CD14-positive monocyte (primary cell): ENCODE data around the gene SPATA25. TPM values are rescaled to one million over a fixed set of nuclear protein-coding genes. Genes with fewer than 3 reads are reported as not detected.

ENCODE experiments used
- DNase-seq, 3 donors: peaks; one replicate each; pipeline ENCODE4 v3.0.0-alpha.2; 2011 to 2022
- H2AFZ ChIP-seq: 2 replicates; pipeline ENCODE4 v1.6.0; 2012; ENCODE audit warnings: mild to moderate bottlenecking, low read depth, low read length, inconsistent platforms; ENCODE audit not compliant: insufficient read depth, poor library complexity, severe bottlenecking
- H3K27ac ChIP-seq, 2 donors: 1 replicate in 1 of 2; 2 replicates in 1 of 2; pipeline ENCODE4 v1.5.1; 2012 to 2013; ENCODE audit warnings: low read length in 2 of 2, control low read depth in 1 of 2, inconsistent platforms in 1 of 2, low read depth in 1 of 2, mild to moderate bottlenecking in 1 of 2
- H3K27me3 ChIP-seq, 2 donors: one replicate each; pipeline versions ENCODE4 v1.6.0 to v1.6.1; 2011 to 2013; ENCODE audit warnings: low read length in 2 of 2; ENCODE audit not compliant: control insufficient read depth in 2 of 2, insufficient read depth in 2 of 2
- H3K36me3 ChIP-seq, 2 donors: replicated peaks in 1 of 2; 1 replicate in 1 of 2; 2 replicates in 1 of 2; pipeline versions ENCODE4 v1.5.1 to v1.6.1; 2012 to 2013; ENCODE audit warnings: low read length in 2 of 2, control low read depth in 1 of 2, inconsistent platforms in 1 of 2, mild to moderate bottlenecking in 1 of 2; ENCODE audit not compliant: insufficient read depth in 2 of 2, control insufficient read depth in 1 of 2
- H3K4me1 ChIP-seq, 2 donors: 1 replicate in 1 of 2; 2 replicates in 1 of 2; pipeline versions ENCODE4 v1.5.1 to v1.6.1; 2012 to 2013; ENCODE audit warnings: low read length in 2 of 2, control low read depth in 1 of 2, inconsistent platforms in 1 of 2, mild to moderate bottlenecking in 1 of 2, moderate library complexity in 1 of 2; ENCODE audit not compliant: insufficient read depth in 2 of 2, control insufficient read depth in 1 of 2
- H3K4me2 ChIP-seq: replicated peaks from 2 replicates; pipeline ENCODE3; 2012; ENCODE audit warnings: low read length, moderate library complexity, mild to moderate bottlenecking; ENCODE audit not compliant: poor library complexity, severe bottlenecking; ENCODE audit errors: extremely low read depth
- H3K4me3 ChIP-seq, 3 experiments: fragments of 200-600 bp in 1 of 3; sonication (generic) in 1 of 3; replicated peaks in 1 of 3; 1 replicate in 2 of 3; 2 replicates in 1 of 3; pipeline ENCODE4 v1.5.1; 2011 to 2013; ENCODE audit warnings: low read length in 3 of 3, mild to moderate bottlenecking in 3 of 3, control low read depth in 2 of 3, low read depth in 2 of 3, inconsistent platforms in 1 of 3, moderate library complexity in 1 of 3
- H3K79me2 ChIP-seq: 2 replicates; pipeline ENCODE4 v1.6.0; 2012; ENCODE audit warnings: mild to moderate bottlenecking, control low read depth, inconsistent platforms, low read length, moderate library complexity; ENCODE audit not compliant: insufficient read depth
- H3K9ac ChIP-seq: 2 replicates; pipeline ENCODE4 v1.6.0; 2017; ENCODE audit warnings: low read length, mild to moderate bottlenecking; ENCODE audit not compliant: insufficient read depth, poor library complexity, severe bottlenecking
- H3K9me3 ChIP-seq, 2 donors: replicated peaks in 1 of 2; 1 replicate in 1 of 2; 2 replicates in 1 of 2; pipeline versions ENCODE4 v1.5.1 to v1.6.1; 2012 to 2013; ENCODE audit warnings: low read length in 2 of 2, control low read depth in 1 of 2; ENCODE audit not compliant: control insufficient read depth in 1 of 2, insufficient read depth in 1 of 2
- H4K20me1 ChIP-seq: 2 replicates; pipeline ENCODE4 v1.6.0; 2012; ENCODE audit warnings: mild to moderate bottlenecking, low read length, control low read depth, moderate library complexity; ENCODE audit not compliant: insufficient read depth
- H3K27ac Mint-ChIP-seq, 7 donors: one replicate each; pipeline ENCODE4 v1.8.0; 2020; ENCODE audit warnings: mild to moderate bottlenecking in 7 of 7, mixed read lengths in 7 of 7, moderate library complexity in 6 of 7, inconsistent platforms in 2 of 7
- H3K27me3 Mint-ChIP-seq, 3 donors: one replicate each; pipeline ENCODE4 v1.8.0; 2021 to 2022; ENCODE audit warnings: low read depth in 3 of 3, mild to moderate bottlenecking in 3 of 3, mixed read lengths in 3 of 3, moderate library complexity in 3 of 3, inconsistent platforms in 1 of 3
- H3K36me3 Mint-ChIP-seq, 2 donors: one replicate each; pipeline ENCODE4 v1.8.0; 2020; ENCODE audit warnings: mixed read lengths in 2 of 2, inconsistent platforms in 1 of 2, mild to moderate bottlenecking in 1 of 2
- H3K4me1 Mint-ChIP-seq: one replicate; pipeline ENCODE4 v1.8.0; 2020; ENCODE audit warnings: mild to moderate bottlenecking, mixed read lengths
- H3K4me3 Mint-ChIP-seq, 2 donors: one replicate each; pipeline ENCODE4 v1.8.0; 2020; ENCODE audit warnings: mild to moderate bottlenecking in 2 of 2, mixed read lengths in 2 of 2, moderate library complexity in 1 of 2
- H3K9me3 Mint-ChIP-seq, 7 donors: one replicate each; pipeline ENCODE4 v1.8.0; 2020 to 2022; ENCODE audit warnings: mixed read lengths in 7 of 7, mild to moderate bottlenecking in 6 of 7, moderate library complexity in 6 of 7, inconsistent platforms in 2 of 7
- CTCF ChIP-seq: fragments of 200-600 bp; IDR thresholded peaks from one replicate; pipeline ENCODE4 v1.8.0; 2022; ENCODE audit warnings: antibody characterized with exemption, mild to moderate bottlenecking
- WGBS: methylation state at CpG from one replicate; pipeline ENCODE4 v1.1.5; 2013; ENCODE audit warnings: missing lambda C conversion rate; ENCODE audit not compliant: insufficient coverage; 5-methylcytosine and 5-hydroxymethylcytosine counted together
- intact Hi-C, 2 donors: fragments of 100-400 bp; cut with micrococcal nuclease; formaldehyde crosslinking; loops; one replicate each; pipeline versions ENCODE4 v1.15.0 to v1.15.1; 2023
- polyA plus RNA-seq, 3 donors: library from polyadenylated mRNA; depleted of rRNA in 1 of 3; unstranded in 2 of 3; stranded (reverse) in 1 of 3; fragments of 300-500 nt in 2 of 3; fragments of >200 nt in 1 of 3; fragmentation: Illumina TruSeq in 2 of 3; gene quantifications; 1 replicate in 2 of 3; 2 replicates in 1 of 3; pipeline ENCODE4 v1.2.3, GENCODE V29; 2012 to 2021

Gene SPATA25
- polyA plus RNA-seq, 3 donors = 0.76 TPM; not detected in 2

GRCh38 chr20:45867819-45868176, 19.6 kb downstream of the SPATA25 start:
- no peak overlapping the region for H3K27ac Mint-ChIP-seq
- Histone ChIP-seq H2AFZ (no peak overlapping the region), H3K27me3 (no peaks in the 10 kb centered on the region), H3K4me2 (no peak overlapping the region), H3K4me1 (no peaks in the 10 kb centered on the region), H3K79me2 (peaks cover 4% of the 10 kb centered on the region), H3K27ac (no peak overlapping the region), H3K9ac (no peak overlapping the region), H3K9me3 (no peaks in the 10 kb centered on the region), H3K36me3 (no peaks in the 10 kb centered on the region), H3K4me3 (no peak overlapping the region), H4K20me1 (no peaks in the 10 kb centered on the region)
- no peaks in the 10 kb centered on the region for H3K9me3 Mint-ChIP-seq
- peaks cover 10 to 16% of the 10 kb centered on the region in 2 donors for H3K36me3 Mint-ChIP-seq
- H3K27me3 Mint-ChIP-seq = peaks cover 0 to 3% (median 0%) of the 10 kb centered on the region in 3 donors
- H3K4me3 Mint-ChIP-seq = no peak overlapping the region
- intact Hi-C loops = no loop called here
- TF ChIP-seq CTCF = no peak
- DNase-seq = no peak
- peaks cover 4% of the 10 kb centered on the region for H3K4me1 Mint-ChIP-seq

- Histone ChIP-seq H3K27me3 (no peaks in the 10 kb centered on the region), H3K27ac (no peak overlapping the region), H3K79me2 (peaks cover 4% of the 10 kb centered on the region), H3K36me3 (no peaks in the 10 kb centered on the region), H3K9ac (no peak overlapping the region), H3K4me3 (no peak overlapping the region), H3K9me3 (no peaks in the 10 kb centered on the region), H3K4me1 (no peaks in the 10 kb centered on the region), H3K4me2 (no peak overlapping the region), H4K20me1 (no peaks in the 10 kb centered on the region), H2AFZ (no peak overlapping the region)
- DNase-seq = no peak
- Mint-ChIP-seq H3K36me3 (peaks cover 5 to 10% of the 10 kb centered on the region in 2 donors), H3K27me3 (peaks cover 0 to 3% (median 0%) of the 10 kb centered on the region in 3 donors), H3K27ac (no peak overlapping the region), H3K4me1 (peaks cover 4% of the 10 kb centered on the region), H3K4me3 (no peak overlapping the region), H3K9me3 (no peaks in the 10 kb centered on the region)
- TF ChIP-seq CTCF = no peak
- intact Hi-C loops = no loop called here
- 100% methylated on average over 1 of the region's 6 CpGs for WGBS
Observed at GRCh38 chr20:45867136-45867818, 20.1 kb downstream of the SPATA25 start.
